ENCODE results near the gene NOVA2. TPM values are rescaled to one million over a fixed set of nuclear protein-coding genes. Genes with fewer than 3 reads are reported as not detected.
A peak's percentile ranks its signal among the peaks of the same experiment; 100 is the strongest.

The NOVA2 gene
- total and polyA plus RNA-seq, 2 of the 8 experiments (the other 6 are each of a cell fraction or from before 2014, with no cell fraction given): 3.2 to 24.6 TPM

MicroRNA genes within 50 kb of the gene (microRNA counts, 767-probe panel; counts per million panel counts)
- microRNA hsa-miR-769-3p: 879 counts per million, percentile 95 among the panel's probes with 10 or more counts
- microRNA hsa-miR-769-5p: 879 counts per million, percentile 95 among the panel's probes with 10 or more counts

Small RNAs within 50 kb of the gene (microRNA-seq; reads per million reads assigned to microRNA genes)
- gene MIR769 (ENCODE audit: borderline microRNAs expressed in 2 of 2, borderline number of aligned reads in 2 of 2, borderline replicate concordance in 1 of 2): 69.7 to 94.6 reads per million in 2 experiments

Small RNAs within 50 kb of the gene (small RNA-seq; reads per million reads assigned to genes)
- gene MIR769 (ENCODE audit: insufficient read depth): 4,299 reads per million, percentile 100 among the genes with 10 or more reads in this experiment

Other genes with a start within 250 kb of the NOVA2 start
- gene FBXO46, start 243.0 kb downstream of the NOVA2 start, total RNA-seq (2021; fragmentation: NEBNext Ultra II Directional; extraction: Animal tissue kit (Norgen Biotek cat#: 25700)): 38.9 and 42.3 TPM in 2 replicates
- gene FBXO46, start 243.0 kb downstream of the NOVA2 start, polyA plus RNA-seq (2011; rRNA removed): 11.2 and 22.1 TPM in 2 replicates
- not detected in 2 replicates for gene MEIOSIN, start 240.4 kb downstream of the NOVA2 start, total RNA-seq (2021; fragmentation: NEBNext Ultra II Directional; extraction: Animal tissue kit (Norgen Biotek cat#: 25700))
- gene MEIOSIN, start 240.4 kb downstream of the NOVA2 start, polyA plus RNA-seq (2011; rRNA removed): 0.11 and 0.14 TPM in 2 replicates
- gene SIX5, start 204.6 kb downstream of the NOVA2 start, total RNA-seq (2021; fragmentation: NEBNext Ultra II Directional; extraction: Animal tissue kit (Norgen Biotek cat#: 25700)): 24.2 and 27.3 TPM in 2 replicates
- 20.9 and 37.2 TPM in 2 replicates for gene SIX5, start 204.6 kb downstream of the NOVA2 start, polyA plus RNA-seq (2011; rRNA removed)
- 27.4 and 28.2 TPM in 2 replicates for gene DMPK, start 191.4 kb downstream of the NOVA2 start, total RNA-seq (2021; fragmentation: NEBNext Ultra II Directional; extraction: Animal tissue kit (Norgen Biotek cat#: 25700))
- 13.7 and 25.3 TPM in 2 replicates for gene DMPK, start 191.4 kb downstream of the NOVA2 start, polyA plus RNA-seq (2011; rRNA removed)
- gene DMWD, start 181.0 kb downstream of the NOVA2 start, total RNA-seq (2021; fragmentation: NEBNext Ultra II Directional; extraction: Animal tissue kit (Norgen Biotek cat#: 25700)): 41.0 and 41.6 TPM in 2 replicates
- gene DMWD, start 181.0 kb downstream of the NOVA2 start, polyA plus RNA-seq (2011; rRNA removed): 13.6 and 23.7 TPM in 2 replicates
- 0.19 and 0.25 TPM in 2 replicates for gene RSPH6A, start 158.6 kb downstream of the NOVA2 start, total RNA-seq (2021; fragmentation: NEBNext Ultra II Directional; extraction: Animal tissue kit (Norgen Biotek cat#: 25700))
- 0.05 TPM in 2 replicates for gene RSPH6A, start 158.6 kb downstream of the NOVA2 start, polyA plus RNA-seq (2011; rRNA removed)
- gene SYMPK, start 110.7 kb downstream of the NOVA2 start, total RNA-seq (2021; fragmentation: NEBNext Ultra II Directional; extraction: Animal tissue kit (Norgen Biotek cat#: 25700)): 81.5 and 93.6 TPM in 2 replicates
- gene SYMPK, start 110.7 kb downstream of the NOVA2 start, polyA plus RNA-seq (2011; rRNA removed): 99.5 and 142 TPM in 2 replicates
- 20.2 and 21.7 TPM in 2 replicates for gene FOXA3, start 109.5 kb downstream of the NOVA2 start, total RNA-seq (2021; fragmentation: NEBNext Ultra II Directional; extraction: Animal tissue kit (Norgen Biotek cat#: 25700))
- 40.1 and 49.1 TPM in 2 replicates for gene FOXA3, start 109.5 kb downstream of the NOVA2 start, polyA plus RNA-seq (2011; rRNA removed)
- gene IRF2BP1, start 87.7 kb downstream of the NOVA2 start, total RNA-seq (2021; fragmentation: NEBNext Ultra II Directional; extraction: Animal tissue kit (Norgen Biotek cat#: 25700)): 24.4 and 25.3 TPM in 2 replicates
- gene IRF2BP1, start 87.7 kb downstream of the NOVA2 start, polyA plus RNA-seq (2011; rRNA removed): 12.1 and 22.1 TPM in 2 replicates
- gene MYPOP, start 71.3 kb downstream of the NOVA2 start, total RNA-seq (2021; fragmentation: NEBNext Ultra II Directional; extraction: Animal tissue kit (Norgen Biotek cat#: 25700)): 11.1 and 12.6 TPM in 2 replicates
- gene MYPOP, start 71.3 kb downstream of the NOVA2 start, polyA plus RNA-seq (2011; rRNA removed): 3.2 and 5.8 TPM in 2 replicates
- not detected in 2 replicates for gene NANOS2, start 59.1 kb downstream of the NOVA2 start, total RNA-seq (2021; fragmentation: NEBNext Ultra II Directional; extraction: Animal tissue kit (Norgen Biotek cat#: 25700))
- 0.20 and 0.24 TPM in 2 replicates for gene NANOS2, start 59.1 kb downstream of the NOVA2 start, polyA plus RNA-seq (2011; rRNA removed)
- 16.1 and 17.4 TPM in 2 replicates for gene CCDC61, start 21.6 kb upstream of the NOVA2 start, total RNA-seq (2021; fragmentation: NEBNext Ultra II Directional; extraction: Animal tissue kit (Norgen Biotek cat#: 25700))
- 7.8 and 11.5 TPM in 2 replicates for gene CCDC61, start 21.6 kb upstream of the NOVA2 start, polyA plus RNA-seq (2011; rRNA removed)
- gene PGLYRP1, start 49.2 kb upstream of the NOVA2 start, total RNA-seq (2021; fragmentation: NEBNext Ultra II Directional; extraction: Animal tissue kit (Norgen Biotek cat#: 25700)): not detected in 2 replicates
- not detected in 2 replicates for gene PGLYRP1, start 49.2 kb upstream of the NOVA2 start, polyA plus RNA-seq (2011; rRNA removed)
- gene IGFL4, start 67.1 kb upstream of the NOVA2 start, total RNA-seq (2021; fragmentation: NEBNext Ultra II Directional; extraction: Animal tissue kit (Norgen Biotek cat#: 25700)): 0.11 TPM in 1 of 2 replicates, not detected in the other
- gene IGFL4, start 67.1 kb upstream of the NOVA2 start, polyA plus RNA-seq (2011; rRNA removed): 0.05 TPM in 2 replicates
- not detected in 2 replicates for gene IGFL3, start 150.8 kb upstream of the NOVA2 start, total RNA-seq (2021; fragmentation: NEBNext Ultra II Directional; extraction: Animal tissue kit (Norgen Biotek cat#: 25700))
- 0.12 and 0.28 TPM in 2 replicates for gene IGFL3, start 150.8 kb upstream of the NOVA2 start, polyA plus RNA-seq (2011; rRNA removed)
- not detected in 2 replicates for gene IGFL2, start 174.4 kb upstream of the NOVA2 start, total RNA-seq (2021; fragmentation: NEBNext Ultra II Directional; extraction: Animal tissue kit (Norgen Biotek cat#: 25700))
- gene IGFL2, start 174.4 kb upstream of the NOVA2 start, polyA plus RNA-seq (2011; rRNA removed): not detected in 2 replicates